Measurements from ENCODE around the gene ZSCAN2.
"Not testable (repeated sequence)": the region's sequence is repeated elsewhere in the genome, so short reads cannot be mapped to it uniquely, and the experiment has no call there.

- TF ChIP-seq CTCF, POLR2A, POLR2AphosphoS5 (IDR thresholded peaks at IDR 0.05): not testable (repeated sequence)
Measured at GRCh38 chr15:84568021-84568420, 32.8 kb upstream of the ZSCAN2 start.

All from suprapubic skin (tissue), 4 donors.